Measurements from ENCODE around the gene TMEM41A.

DNA sequence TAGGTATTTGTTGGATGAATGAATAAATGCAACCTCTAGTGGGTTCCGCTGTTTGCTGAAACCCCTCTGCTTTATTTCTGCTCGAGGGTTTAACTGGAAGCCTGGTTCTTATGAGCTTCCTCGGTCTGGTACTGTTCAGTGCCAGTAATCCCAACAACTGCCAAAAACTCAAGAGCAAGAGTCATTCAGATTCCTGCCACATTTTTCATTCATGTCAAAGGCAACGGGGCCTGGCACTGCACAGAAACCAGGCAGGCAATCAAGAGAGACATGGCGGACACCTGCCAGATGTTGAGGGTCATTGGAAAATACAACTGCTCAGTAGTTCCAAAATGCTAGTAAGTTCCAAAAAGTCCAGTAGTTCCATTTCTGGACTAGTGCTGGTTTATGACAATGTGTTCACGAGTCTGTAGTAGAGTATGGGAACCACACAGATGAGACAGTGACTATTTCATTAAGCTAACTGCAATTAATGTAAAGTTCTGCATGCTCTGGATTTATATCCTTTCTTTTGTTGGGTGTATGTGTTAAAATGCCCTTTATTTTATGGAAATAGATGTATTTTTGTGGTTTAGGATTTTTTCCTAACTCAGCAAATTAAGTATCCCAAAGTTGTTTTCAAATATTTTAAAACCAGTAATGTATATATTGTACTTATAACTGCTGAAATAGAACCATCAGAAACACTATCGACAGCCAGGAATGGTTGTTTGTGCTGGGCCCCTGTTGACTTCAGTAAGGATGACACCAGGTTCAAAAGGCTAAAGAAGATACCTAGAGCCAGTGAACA is 22.7 kb upstream of the TMEM41A start:
- TF ChIP-seq, protein P1, sequence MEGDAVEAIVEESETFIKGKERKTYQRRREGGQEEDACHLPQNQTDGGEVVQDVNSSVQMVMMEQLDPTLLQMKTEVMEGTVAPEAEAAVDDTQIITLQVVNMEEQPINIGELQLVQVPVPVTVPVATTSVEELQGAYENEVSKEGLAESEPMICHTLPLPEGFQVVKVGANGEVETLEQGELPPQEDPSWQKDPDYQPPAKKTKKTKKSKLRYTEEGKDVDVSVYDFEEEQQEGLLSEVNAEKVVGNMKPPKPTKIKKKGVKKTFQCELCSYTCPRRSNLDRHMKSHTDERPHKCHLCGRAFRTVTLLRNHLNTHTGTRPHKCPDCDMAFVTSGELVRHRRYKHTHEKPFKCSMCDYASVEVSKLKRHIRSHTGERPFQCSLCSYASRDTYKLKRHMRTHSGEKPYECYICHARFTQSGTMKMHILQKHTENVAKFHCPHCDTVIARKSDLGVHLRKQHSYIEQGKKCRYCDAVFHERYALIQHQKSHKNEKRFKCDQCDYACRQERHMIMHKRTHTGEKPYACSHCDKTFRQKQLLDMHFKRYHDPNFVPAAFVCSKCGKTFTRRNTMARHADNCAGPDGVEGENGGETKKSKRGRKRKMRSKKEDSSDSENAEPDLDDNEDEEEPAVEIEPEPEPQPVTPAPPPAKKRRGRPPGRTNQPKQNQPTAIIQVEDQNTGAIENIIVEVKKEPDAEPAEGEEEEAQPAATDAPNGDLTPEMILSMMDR (IDR thresholded peaks at IDR 0.05), result no peak
- TF ChIP-seq, protein P2, sequence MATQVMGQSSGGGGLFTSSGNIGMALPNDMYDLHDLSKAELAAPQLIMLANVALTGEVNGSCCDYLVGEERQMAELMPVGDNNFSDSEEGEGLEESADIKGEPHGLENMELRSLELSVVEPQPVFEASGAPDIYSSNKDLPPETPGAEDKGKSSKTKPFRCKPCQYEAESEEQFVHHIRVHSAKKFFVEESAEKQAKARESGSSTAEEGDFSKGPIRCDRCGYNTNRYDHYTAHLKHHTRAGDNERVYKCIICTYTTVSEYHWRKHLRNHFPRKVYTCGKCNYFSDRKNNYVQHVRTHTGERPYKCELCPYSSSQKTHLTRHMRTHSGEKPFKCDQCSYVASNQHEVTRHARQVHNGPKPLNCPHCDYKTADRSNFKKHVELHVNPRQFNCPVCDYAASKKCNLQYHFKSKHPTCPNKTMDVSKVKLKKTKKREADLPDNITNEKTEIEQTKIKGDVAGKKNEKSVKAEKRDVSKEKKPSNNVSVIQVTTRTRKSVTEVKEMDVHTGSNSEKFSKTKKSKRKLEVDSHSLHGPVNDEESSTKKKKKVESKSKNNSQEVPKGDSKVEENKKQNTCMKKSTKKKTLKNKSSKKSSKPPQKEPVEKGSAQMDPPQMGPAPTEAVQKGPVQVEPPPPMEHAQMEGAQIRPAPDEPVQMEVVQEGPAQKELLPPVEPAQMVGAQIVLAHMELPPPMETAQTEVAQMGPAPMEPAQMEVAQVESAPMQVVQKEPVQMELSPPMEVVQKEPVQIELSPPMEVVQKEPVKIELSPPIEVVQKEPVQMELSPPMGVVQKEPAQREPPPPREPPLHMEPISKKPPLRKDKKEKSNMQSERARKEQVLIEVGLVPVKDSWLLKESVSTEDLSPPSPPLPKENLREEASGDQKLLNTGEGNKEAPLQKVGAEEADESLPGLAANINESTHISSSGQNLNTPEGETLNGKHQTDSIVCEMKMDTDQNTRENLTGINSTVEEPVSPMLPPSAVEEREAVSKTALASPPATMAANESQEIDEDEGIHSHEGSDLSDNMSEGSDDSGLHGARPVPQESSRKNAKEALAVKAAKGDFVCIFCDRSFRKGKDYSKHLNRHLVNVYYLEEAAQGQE (IDR thresholded peaks at IDR 0.05; ENCODE audit: insufficient read depth in 1 of 2, low read depth in 2 of 2, low read length in 1 of 2), result no peak
- TF ChIP-seq POLR2AphosphoS5 (IDR thresholded peaks at IDR 0.05; ENCODE audit: low read depth, low read length) (no peak), SIN3A (IDR thresholded peaks at IDR 0.05; ENCODE audit: borderline replicate concordance, insufficient read depth, low read depth, low read length) (no peak)

All from Panc1 (cell line).